ENCODE measurements around the gene TUBB1. TPM values are rescaled to one million over a fixed set of nuclear protein-coding genes. Genes with fewer than 3 reads are reported as not detected.
A peak's percentile ranks its signal among the peaks of the same experiment; 100 is the strongest.

The TUBB1 gene
- total and polyA plus RNA-seq, 2 of the 13 experiments (the other 11 are each of a cell fraction or from before 2014, with no cell fraction given) = 0.11 to 57.6 TPM

GRCh38 chr20:59015812-59016711, 3.2 kb upstream of the TUBB1 start (continued):
- TF ChIP-seq UBTF (CRISPR knock-in tag; IDR thresholded peaks at IDR 0.05) (no peak), ZNF724P (CRISPR knock-in tag; IDR thresholded peaks at IDR 0.05; ENCODE audit: borderline replicate concordance) (no peak), KLF16 (CRISPR knock-in tag; IDR thresholded peaks at IDR 0.05) (no peak), IRX3 (CRISPR knock-in tag; IDR thresholded peaks at IDR 0.05; ENCODE audit: borderline replicate concordance, low read depth) (no peak; the same call in 1 of the 2 replicates), TEF (CRISPR knock-in tag; IDR thresholded peaks at IDR 0.05) (no peak), NFAT5 (CRISPR knock-in tag; IDR thresholded peaks at IDR 0.05) (peak; percentile 46; the same call in 1 of the 2 replicates), KDM2A (CRISPR knock-in tag; IDR thresholded peaks at IDR 0.05; ENCODE audit: borderline replicate concordance, low read depth) (peak; percentile 77), ARID4A (CRISPR knock-in tag; IDR thresholded peaks at IDR 0.05; ENCODE audit: borderline replicate concordance) (peak; percentile 68; the same call in 1 of the 2 replicates), SNAPC2 (CRISPR knock-in tag; IDR thresholded peaks at IDR 0.05) (peak; percentile 93), IKZF5 (CRISPR knock-in tag; IDR thresholded peaks at IDR 0.05) (peak; percentile 95), ZNF331 (CRISPR knock-in tag; IDR thresholded peaks at IDR 0.05) (peak; percentile 91)
